Endothelial cell of umbilical vein (primary cell): ENCODE data around the gene VASN. TPM values are rescaled to one million over a fixed set of nuclear protein-coding genes. Genes with fewer than 3 reads are reported as not detected.
"Not testable (repeated sequence)": the region's sequence is repeated elsewhere in the genome, so short reads cannot be mapped to it uniquely, and the experiment has no call there.

ENCODE experiments used
- BruUV-seq: library from RNA; stranded (reverse); fragments of 400-500 nt; replicated peaks from 2 replicates; lab custom pipeline; 2021; lab: Mats Ljungman, UMichigan
- CTCF ChIA-PET: fragments of 300-600, 350-600 bp; sonication (Branson Sonifier 250); formaldehyde crosslinking; loops from one replicate; lab custom pipeline; 2021; ENCODE audit warnings: antibody characterized with exemption, inconsistent platforms; lab: Charles Lee
- POLR2A ChIA-PET: fragments of 300-600, 350-600 bp; sonication (Branson Sonifier 250); formaldehyde crosslinking; loops from one replicate; lab custom pipeline; 2021; ENCODE audit warnings: antibody characterized with exemption, inconsistent platforms; lab: Charles Lee
- DNase-seq: peaks from one replicate; pipeline ENCODE4 v3.0.0-alpha.2; 2011; ENCODE audit warnings: low read depth, low spot score
- FAIRE-seq: peaks from 2 replicates; lab custom pipeline; 2011; peaks lifted over from hg19 to GRCh38; lab: Jason Lieb, UNC
- H2AFZ ChIP-seq: 2 replicates; pipeline ENCODE4 v1.6.0; 2012; ENCODE audit warnings: low read depth, low read length, control low read depth, inconsistent platforms
- H3K27ac ChIP-seq: 2 replicates; pipeline ENCODE4 v1.5.1; 2011; ENCODE audit warnings: low read depth, mild to moderate bottlenecking, control low read depth, low read length, moderate library complexity; ENCODE audit not compliant: insufficient read depth
- H3K27me3 ChIP-seq, 2 experiments: 2 replicates each; pipeline versions ENCODE4 v1.6.0 to v1.6.1; 2011; ENCODE audit warnings: low read length in 2 of 2, mixed read lengths in 1 of 2; ENCODE audit not compliant: control insufficient read depth in 2 of 2, insufficient read depth in 2 of 2
- H3K36me3 ChIP-seq, 2 experiments: 2 replicates in 1 of 2; 3 replicates in 1 of 2; pipeline ENCODE4 v1.5.1; 2011; ENCODE audit warnings: low read length in 2 of 2, mild to moderate bottlenecking in 1 of 2, moderate library complexity in 1 of 2; ENCODE audit not compliant: control insufficient read depth in 2 of 2, insufficient read depth in 2 of 2; ENCODE audit errors: extremely low read depth in 1 of 2
- H3K4me1 ChIP-seq: 3 replicates; pipeline ENCODE4 v1.5.1; 2011; ENCODE audit warnings: mild to moderate bottlenecking, low read length; ENCODE audit not compliant: control insufficient read depth, insufficient read depth; ENCODE audit errors: extremely low read depth
- H3K4me2 ChIP-seq: 2 replicates; pipeline ENCODE4 v1.6.1; 2011; ENCODE audit warnings: low read length, control low read depth, mixed read lengths; ENCODE audit not compliant: insufficient read depth
- H3K4me3 ChIP-seq, 3 experiments: fragments of 200-600 bp in 1 of 3; sonication (generic), shearing (Covaris generic) in 1 of 3; replicated peaks in 1 of 3; 2 replicates each; pipeline ENCODE4 v1.5.1; 2011 to 2016; ENCODE audit warnings: control low read depth in 3 of 3, low read length in 3 of 3, mild to moderate bottlenecking in 2 of 3, inconsistent platforms in 1 of 3, low read depth in 1 of 3, moderate library complexity in 1 of 3; ENCODE audit not compliant: insufficient read depth in 1 of 3
- H3K79me2 ChIP-seq: 2 replicates; pipeline ENCODE4 v1.6.0; 2012; ENCODE audit warnings: low read length, inconsistent platforms; ENCODE audit not compliant: control insufficient read depth, insufficient read depth
- H3K9ac ChIP-seq: replicated peaks from 2 replicates; pipeline ENCODE3; 2011; ENCODE audit warnings: low read length, control low read depth; ENCODE audit not compliant: insufficient read depth; ENCODE audit errors: extremely low read depth
- H3K9me1 ChIP-seq: replicated peaks from 3 replicates; pipeline ENCODE4 v1.6.0; 2011; ENCODE audit warnings: mild to moderate bottlenecking, low read length; ENCODE audit not compliant: control insufficient read depth, insufficient read depth; ENCODE audit errors: extremely low read depth
- H3K9me3 ChIP-seq: replicated peaks from 2 replicates; pipeline ENCODE4 v1.5.1; 2012; ENCODE audit warnings: low read length, inconsistent platforms; ENCODE audit not compliant: control insufficient read depth, insufficient read depth
- H4K20me1 ChIP-seq: replicated peaks from 2 replicates; pipeline ENCODE3; 2011; ENCODE audit warnings: mild to moderate bottlenecking, low read length; ENCODE audit not compliant: control insufficient read depth, insufficient read depth; ENCODE audit errors: extremely low read depth
- EZH2 ChIP-seq: IDR thresholded peaks from 2 replicates; pipeline ENCODE4 v1.6.1; 2012; ENCODE audit warnings: borderline replicate concordance, low read depth, mild to moderate bottlenecking, moderate library complexity, low read length, inconsistent platforms; ENCODE audit not compliant: severe bottlenecking
- FOS ChIP-seq: IDR thresholded peaks from 2 replicates; pipeline ENCODE4 v1.6.1; 2011; ENCODE audit warnings: mild to moderate bottlenecking, low read length, moderate library complexity, borderline replicate concordance; ENCODE audit not compliant: insufficient read depth
- GATA2 ChIP-seq: IDR thresholded peaks from 2 replicates; pipeline ENCODE4 v1.7.0; 2011; ENCODE audit warnings: low read depth, mild to moderate bottlenecking, moderate library complexity, mixed read lengths, low read length; ENCODE audit not compliant: insufficient read length, insufficient read depth
- MYC ChIP-seq: IDR thresholded peaks from one replicate; pipeline ENCODE4 v1.6.1; 2011; ENCODE audit warnings: mild to moderate bottlenecking, low read depth, low read length
- POLR2AphosphoS5 ChIP-seq: IDR thresholded peaks from 2 replicates; pipeline ENCODE4 v1.6.1; 2012; ENCODE audit warnings: low read depth, mild to moderate bottlenecking, control low read depth, low read length, moderate library complexity; ENCODE audit not compliant: insufficient read depth
- dilution Hi-C: fragments of 300-500 bp; cut with MboI; formaldehyde crosslinking; loops from one replicate; pipeline ENCODE4 v1.15.0; 2019; ENCODE audit warnings: low sequenced_read_pairs; ENCODE audit not compliant: extremely low pct_ligation_motif_present
- intact Hi-C: fragments of 100-400 bp; cut with micrococcal nuclease; formaldehyde crosslinking; loops from one replicate; pipeline ENCODE4 v1.10.0; 2022
- polyA plus RNA-seq, 4 experiments: library from polyadenylated mRNA; depleted of rRNA in 3 of 4; stranded (reverse) in 3 of 4; unstranded in 1 of 4; fragments of >200 nt; gene quantifications; 2 replicates each; pipeline versions ENCODE4 v1.2.1 to v1.2.3, GENCODE V29; 2011 to 2012; ENCODE audit warnings: missing spikeins in 1 of 4
- total RNA-seq: library from RNA; stranded (reverse); gene quantifications from 2 replicates; pipeline ENCODE4 v1.2.3, GENCODE V29; 2021

Gene VASN
- total and polyA plus RNA-seq, 2 donors (not counting 3 experiments of a cell fraction or from before 2014, with no cell fraction given) = 0.41 to 0.42 TPM

GRCh38 chr16:4393240-4393600 is 21.6 kb downstream of the VASN start:
- no peak for DNase-seq
- no peaks in the 10 kb centered on the region for H3K27me3 ChIP-seq
- H3K9me3 ChIP-seq = no peaks in the 10 kb centered on the region
- H3K27ac ChIP-seq = no peak overlapping the region
- no TSS peak for BruUV-seq
- ChIA-PET POLR2A (no interaction called here), CTCF (interaction anchor here (0.8 to 7.5 kb wide), 6 partner anchors 10 to 193 kb away, joined by 3 to 63 read pairs (median 4); partner anchors contain the start of gene PAM16)
- FAIRE-seq = no peak
- dilution Hi-C loops (no loop called here), intact Hi-C loops (no loop called here)
- H3K4me1 ChIP-seq = no peaks in the 10 kb centered on the region
- H2AFZ ChIP-seq = no peak overlapping the region
- TF ChIP-seq EZH2 = no peak
- TF ChIP-seq POLR2AphosphoS5 = no peak
- TF ChIP-seq MYC = no peak
- no peak for TF ChIP-seq GATA2
- TF ChIP-seq FOS = no peak
- H3K9me1 ChIP-seq = no peaks in the 10 kb centered on the region
- no peak overlapping the region for H3K4me3 ChIP-seq
- no peak overlapping the region for H3K4me2 ChIP-seq
- H3K79me2 ChIP-seq = no peaks in the 10 kb centered on the region
- no peaks in the 10 kb centered on the region for H4K20me1 ChIP-seq
- peaks cover 0 to 18% of the 10 kb centered on the region in 2 experiments for H3K36me3 ChIP-seq
- no peak overlapping the region for H3K9ac ChIP-seq

- dilution Hi-C loops, POLR2A ChIA-PET, H3K79me2 ChIP-seq, H4K20me1 ChIP-seq, H3K27ac ChIP-seq, DNase-seq, H3K4me1 ChIP-seq, H3K27me3 ChIP-seq, H3K9me3 ChIP-seq, H3K9me1 ChIP-seq, FAIRE-seq, H3K9ac ChIP-seq, H2AFZ ChIP-seq, intact Hi-C loops, H3K4me3 ChIP-seq, H3K4me2 ChIP-seq, BruUV-seq: not testable (repeated sequence)
- H3K36me3 ChIP-seq = peaks cover 0 to 18% of the 10 kb centered on the region in 2 experiments
- CTCF ChIA-PET = interaction anchor here (0.8 to 7.5 kb wide), 4 partner anchors 9 to 193 kb away, joined by 3 to 63 read pairs (median 5); partner anchors contain the start of gene PAM16
Observed at GRCh38 chr16:4393850-4394249, 22.2 kb downstream of the VASN start.
